NCI-H2171 treated with DMSO at 0.1 percent for 48 hours (cell line): ENCODE results near the gene PLA2G4E.

Experiments
- DNase-seq: peaks from one replicate; lab custom pipeline; 2025; lab: John Stamatoyannopoulos, UW

PLA2G4E gene

GRCh38 chr15:41992803-41993190, 28.0 kb downstream of the PLA2G4E start:
- no peak for DNase-seq

- DNase-seq, result no peak
Measured at GRCh38 chr15:41992151-41992802, 28.6 kb downstream of the PLA2G4E start.

- no peak for DNase-seq
Measured at GRCh38 chr15:41990691-41991090, 30.2 kb downstream of the PLA2G4E start.

- no peak for DNase-seq
Measured at GRCh38 chr15:41990243-41990605, 30.6 kb downstream of the PLA2G4E start.

- peak; percentile 45 for DNase-seq
Measured at GRCh38 chr15:41989573-41990242, 31.1 kb downstream of the PLA2G4E start.

GRCh38 chr15:41988896-41989572, 31.8 kb downstream of the PLA2G4E start:
- DNase-seq, result no peak

GRCh38 chr15:41987925-41988275, 32.9 kb downstream of the PLA2G4E start:
- DNase-seq, result no peak

GRCh38 chr15:41987246-41987924, 33.5 kb downstream of the PLA2G4E start:
- no peak for DNase-seq

- peak; percentile 15 for DNase-seq
Measured at GRCh38 chr15:41985236-41986160, 35.3 kb downstream of the PLA2G4E start.

GRCh38 chr15:41984622-41985021, 36.2 kb downstream of the PLA2G4E start:
- no peak for DNase-seq

- DNase-seq, result no peak
Measured at GRCh38 chr15:41983621-41984571, 36.9 kb downstream of the PLA2G4E start.

GRCh38 chr15:41983221-41983620, 37.6 kb downstream of the PLA2G4E start:
- no peak for DNase-seq

- DNase-seq, result no peak
Measured at GRCh38 chr15:41982133-41982930, 38.5 kb downstream of the PLA2G4E start.

GRCh38 chr15:41981371-41982132, 39.3 kb downstream of the PLA2G4E start:
- DNase-seq, result no peak

- DNase-seq, result no peak
Measured at GRCh38 chr15:41980654-41981323, 40.1 kb downstream of the PLA2G4E start.

- no peak for DNase-seq
Measured at GRCh38 chr15:41979493-41980266, 41.2 kb downstream of the PLA2G4E start.

GRCh38 chr15:41978534-41978933, 42.3 kb downstream of the PLA2G4E start:
- DNase-seq, result no peak
